Stimulated activated CD4-positive, alpha-beta T cell treated with anti-CD3 and anti-CD28 coated beads, TNF-alpha, amount 100 ng/mL, for 48 hours (primary cell): ENCODE data around the gene NOD1.
"Not testable (repeated sequence)": the region's sequence is repeated elsewhere in the genome, so short reads cannot be mapped to it uniquely, and the experiment has no call there.

Experiments used
- DNase-seq, 3 donors: peaks; one replicate each; pipeline ENCODE4 v3.0.0-alpha.2; 2020; ENCODE audit warnings: low read depth in 3 of 3

Gene NOD1

GRCh38 chr7:30421647-30422196 lies 56.9 kb downstream of the NOD1 start:
- no peak for DNase-seq

- no peak for DNase-seq
Measured at GRCh38 chr7:30420662-30421061, 57.9 kb downstream of the NOD1 start.

- DNase-seq: not testable (repeated sequence)
Measured at GRCh38 chr7:30420080-30420479, 58.5 kb downstream of the NOD1 start.

- DNase-seq: no peak
Measured at GRCh38 chr7:30413864-30414263, 64.7 kb downstream of the NOD1 start.

DNA sequence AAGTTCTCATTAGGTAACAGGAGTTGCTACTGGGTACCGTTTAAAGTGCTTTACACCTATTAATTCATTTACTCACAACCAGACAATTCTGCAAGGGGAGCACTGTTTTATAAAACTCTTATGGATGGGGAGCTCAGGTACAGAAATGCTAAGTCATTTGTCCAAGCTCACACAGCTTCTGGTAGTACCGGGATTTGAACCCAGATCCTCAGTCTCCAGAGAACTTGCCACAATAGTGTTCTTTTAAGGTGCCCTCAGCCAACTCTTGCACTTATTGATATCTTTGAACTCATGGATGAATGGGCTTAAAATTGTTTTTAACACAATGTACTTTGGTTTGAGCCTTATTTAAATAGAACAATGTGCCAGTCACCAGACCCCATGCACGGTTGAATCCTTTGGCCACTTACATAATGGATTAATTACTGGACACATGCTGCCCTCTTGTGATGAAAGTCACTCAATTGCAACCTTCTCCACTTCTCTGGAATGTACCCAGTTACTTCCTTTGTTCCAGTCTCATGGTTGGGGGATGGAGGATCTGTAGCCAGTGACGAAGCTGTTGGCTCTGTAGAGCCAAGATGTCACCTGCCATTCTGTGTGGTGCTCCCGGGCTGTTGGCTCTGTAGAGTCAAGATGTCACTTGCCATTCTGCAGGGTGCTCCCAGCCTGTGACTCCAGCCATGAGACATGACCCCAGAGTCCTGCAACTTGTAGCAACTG lies 65.6 kb downstream of the NOD1 start:
- DNase-seq: no peak

DNA sequence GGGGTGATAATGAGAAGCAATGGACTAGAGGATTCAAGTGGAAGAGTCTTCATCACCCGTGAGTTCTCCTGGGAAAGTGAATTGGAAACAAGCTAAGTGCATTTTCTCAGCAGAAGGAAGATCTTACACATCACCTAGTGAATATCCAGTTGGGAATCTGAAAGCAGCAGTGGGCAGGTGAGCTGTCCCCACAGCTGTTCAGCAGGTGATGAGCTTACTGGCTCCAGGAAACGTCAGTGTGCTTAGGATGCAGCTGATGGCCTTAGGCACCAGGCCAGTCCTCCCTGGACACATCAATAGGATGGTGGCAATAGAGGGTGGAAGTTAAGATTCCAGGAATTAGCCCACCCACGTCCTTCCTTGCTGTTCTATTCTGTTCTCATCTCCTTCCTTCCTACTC lies 66.7 kb downstream of the NOD1 start:
- DNase-seq: no peak

DNA sequence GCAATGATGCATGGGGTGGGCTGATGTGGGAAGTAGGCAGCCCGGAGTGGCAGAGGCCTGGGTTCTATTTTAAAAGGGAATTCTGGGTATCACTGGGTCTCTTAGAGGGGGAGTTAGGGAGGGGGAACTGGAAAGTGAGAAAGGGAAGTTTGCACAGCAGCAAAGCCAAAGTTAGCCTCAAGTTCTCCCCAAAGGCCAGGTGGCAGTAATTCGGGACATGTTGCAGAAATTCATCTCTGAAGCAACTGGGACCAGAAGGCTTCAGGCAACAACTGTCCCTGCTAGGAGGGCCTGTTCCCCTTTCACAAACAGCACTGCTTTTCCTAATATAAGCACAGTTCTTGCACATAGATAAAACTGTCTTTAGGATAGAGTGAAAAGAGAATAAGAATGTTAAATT lies 67.4 kb downstream of the NOD1 start:
- no peak for DNase-seq

DNA sequence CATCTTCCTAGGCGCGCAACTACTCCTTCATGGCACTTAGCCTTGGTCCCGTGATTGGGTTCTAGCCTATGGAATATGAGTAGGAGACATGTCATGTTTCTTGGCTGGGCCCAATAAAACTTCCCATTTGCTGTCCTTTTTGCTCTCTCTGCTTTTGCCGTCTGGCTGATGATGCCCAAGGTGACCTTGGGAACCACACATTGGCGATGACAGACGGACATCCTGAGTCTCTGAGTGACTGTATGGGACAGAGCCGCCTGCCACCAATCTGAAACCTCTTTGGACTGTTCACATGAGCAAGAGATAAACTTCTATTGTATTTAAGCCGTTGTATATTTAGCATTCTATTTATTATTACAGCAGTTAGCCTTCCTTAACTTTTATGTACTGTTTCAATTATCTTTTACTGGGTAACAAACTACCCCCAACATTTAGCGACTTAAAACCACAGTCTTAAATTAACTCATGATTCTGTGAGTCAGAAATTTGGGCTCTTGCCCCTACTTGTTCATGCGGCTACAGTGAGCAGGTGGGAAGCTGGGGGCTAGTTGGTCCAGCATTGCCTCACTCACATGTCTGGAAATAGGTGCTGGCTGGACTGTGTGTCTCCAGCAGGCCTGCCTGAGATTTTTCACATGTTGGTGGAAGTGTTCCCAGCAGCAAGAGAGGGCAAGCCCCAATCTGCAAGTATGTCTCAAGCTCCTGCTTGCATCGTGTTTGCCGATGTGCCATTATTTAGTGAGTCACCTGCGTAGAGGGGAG lies 71.7 kb downstream of the NOD1 start:
- no peak for DNase-seq

GRCh38 chr7:30405179-30405578 lies 73.4 kb downstream of the NOD1 start:
- no peak for DNase-seq

- DNase-seq: no peak
Measured at GRCh38 chr7:30403477-30403876, 75.1 kb downstream of the NOD1 start.

GRCh38 chr7:30396389-30396788 lies 82.2 kb downstream of the NOD1 start:
- no peak for DNase-seq

DNA sequence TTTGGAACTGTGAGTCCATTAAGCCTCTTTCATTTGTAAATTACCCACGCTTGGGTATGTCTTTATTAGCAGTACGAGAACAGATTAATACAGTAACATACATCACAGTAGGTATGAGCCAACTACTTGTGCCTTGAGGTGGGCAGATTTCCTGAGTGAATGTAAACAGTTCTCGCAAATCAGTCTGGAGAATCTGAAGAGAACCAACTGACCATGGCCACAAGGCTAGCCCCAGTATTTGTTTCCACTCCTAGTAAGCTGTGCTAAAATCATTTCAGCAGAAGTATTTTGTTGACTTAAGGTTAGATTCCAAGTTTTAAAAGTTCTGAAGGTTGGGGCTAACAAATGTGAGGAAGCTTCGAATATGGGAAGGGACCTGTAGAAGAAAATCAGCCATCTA lies 82.9 kb downstream of the NOD1 start:
- DNase-seq: no peak

- DNase-seq: no peak
Measured at GRCh38 chr7:30391806-30392205, 86.8 kb downstream of the NOD1 start.

DNA sequence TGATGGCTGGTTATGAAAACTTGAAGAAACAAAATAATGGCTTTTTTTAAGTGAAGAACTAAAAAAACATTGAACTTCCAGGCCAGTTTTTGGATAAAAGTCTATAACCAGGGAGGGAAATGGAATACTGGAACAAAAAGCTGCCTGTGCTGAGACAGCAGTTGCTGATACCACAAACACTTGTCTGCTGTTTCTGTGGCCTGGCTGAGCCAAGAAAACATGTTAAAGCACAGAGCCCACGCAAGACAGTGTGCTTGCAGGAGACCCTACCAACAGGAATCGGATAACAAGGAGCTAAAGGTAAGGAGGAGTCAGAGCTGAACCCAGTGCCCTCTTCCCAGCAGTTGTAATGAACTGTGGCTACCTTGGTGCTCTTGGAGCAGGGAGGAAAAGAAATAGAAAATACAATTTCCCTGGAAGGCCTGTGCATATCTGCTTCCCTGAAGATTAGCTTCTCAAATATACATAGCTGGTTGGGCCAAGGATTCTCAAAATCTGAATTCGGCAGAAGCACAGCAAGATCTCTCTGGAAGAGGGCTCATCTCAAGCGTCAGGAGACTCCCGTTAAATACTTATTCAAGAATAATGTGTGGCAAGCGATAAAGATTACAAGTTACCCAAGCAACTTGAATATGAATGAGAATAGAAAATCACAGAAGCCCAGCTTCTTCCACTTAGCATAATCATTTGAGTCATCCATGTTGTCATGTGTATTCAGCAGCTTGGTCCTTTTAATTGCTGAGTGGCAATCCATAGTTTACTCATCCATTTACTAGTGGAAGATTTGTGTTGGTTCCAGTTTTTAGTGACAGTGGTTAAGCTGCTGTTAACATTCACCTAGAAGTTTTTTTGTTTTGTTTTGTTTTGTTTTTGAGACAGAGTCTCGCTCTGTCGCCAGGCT lies 87.6 kb downstream of the NOD1 start:
- no peak for DNase-seq

GRCh38 chr7:30389791-30390190 lies 88.8 kb downstream of the NOD1 start:
- DNase-seq: no peak

GRCh38 chr7:30382607-30383006 lies 96.0 kb downstream of the NOD1 start:
- no peak for DNase-seq

GRCh38 chr7:30380824-30381223 lies 97.8 kb downstream of the NOD1 start:
- DNase-seq: not testable (repeated sequence)

DNA sequence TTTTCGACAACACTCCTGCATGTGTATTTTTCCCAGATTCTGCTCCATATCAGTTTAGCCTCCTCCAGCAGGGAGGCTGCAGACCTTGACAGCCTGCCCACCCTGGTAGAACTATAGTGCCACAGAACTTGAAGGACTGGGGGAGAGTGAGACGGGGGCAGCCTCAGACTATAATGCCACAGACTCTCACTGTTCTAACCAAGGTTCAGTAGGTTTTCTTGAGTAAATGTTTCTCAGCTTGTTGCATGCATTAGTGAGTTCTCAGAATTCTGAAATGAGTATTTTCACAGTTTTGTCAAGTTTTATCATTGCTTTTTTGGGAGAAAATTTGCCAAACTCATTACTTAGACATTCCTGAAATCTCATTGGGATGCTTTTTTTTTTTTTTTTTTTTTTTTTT lies 98.3 kb downstream of the NOD1 start:
- DNase-seq: no peak

- no peak for DNase-seq
Measured at GRCh38 chr7:30379741-30380140, 98.8 kb downstream of the NOD1 start.

- DNase-seq: no peak
Measured at GRCh38 chr7:30379131-30379530, 99.5 kb downstream of the NOD1 start.

DNA sequence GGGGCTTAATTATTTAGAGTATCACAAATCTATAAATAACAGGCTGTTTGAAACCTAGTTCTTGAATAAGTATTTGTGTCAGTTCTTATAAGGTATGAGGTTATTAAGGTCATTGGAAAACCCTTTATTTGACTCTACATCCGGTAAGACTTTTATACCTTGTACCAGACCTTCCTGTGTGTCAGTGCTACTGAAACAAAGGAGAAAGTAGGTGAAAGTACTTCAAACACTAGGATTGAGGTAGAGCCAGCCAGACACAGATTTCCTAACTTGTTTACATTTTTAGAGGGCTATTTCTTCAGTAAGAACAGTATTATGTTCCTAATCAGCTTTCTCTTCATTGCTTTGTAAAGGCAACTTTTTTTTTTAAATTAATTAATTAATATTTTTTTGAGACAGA lies 100.3 kb downstream of the NOD1 start:
- DNase-seq: no peak
